ENCODE results near the gene EIF2A. TPM values are rescaled to one million over a fixed set of nuclear protein-coding genes. Genes with fewer than 3 reads are reported as not detected.
"Not testable (repeated sequence)": the region's sequence is repeated elsewhere in the genome, so short reads cannot be mapped to it uniquely, and the experiment has no call there.

EIF2A gene
- total RNA-seq, 1 experiment from 2014 or later = 167 TPM

- Mint-ChIP-seq H3K27ac (ENCODE audit: unreplicated experiment) (no peak overlapping the region), H3K9me3 (ENCODE audit: low read depth, unreplicated experiment) (no peaks in the 10 kb centered on the region), H3K36me3 (ENCODE audit: insufficient read depth, unreplicated experiment) (peaks cover 19% of the 10 kb centered on the region), H3K4me3 (ENCODE audit: low read depth, unreplicated experiment) (no peak overlapping the region), H3K4me1 (ENCODE audit: low read depth, unreplicated experiment) (peaks cover 12% of the 10 kb centered on the region), H3K27me3 (ENCODE audit: unreplicated experiment) (no peaks in the 10 kb centered on the region)
- intact Hi-C loops (cut with micrococcal nuclease; ENCODE audit: unreplicated experiment) = no loop called here
- CTCF ChIA-PET = interaction anchor here (0.8 to 0.9 kb wide), 2 partner anchors 9 to 151 kb away, joined by 3 read pairs; no protein-coding TSS in a partner anchor
- no peak for TF ChIP-seq CTCF (IDR thresholded peaks at IDR 0.05; ENCODE audit: unreplicated experiment)
- DNase-seq = no peak
- no TSS peak for BruUV-seq (replicated peaks)
These were observed 43.2 kb downstream of the EIF2A start for GRCh38 chr3:150589759-150590158.

GRCh38 chr3:150594150-150594549 lies 47.6 kb downstream of the EIF2A start:
- no TSS peak for BruUV-seq (replicated peaks)

GRCh38 chr3:150597646-150598045 lies 51.1 kb downstream of the EIF2A start:
- no peak overlapping the region for H3K4me3 Mint-ChIP-seq (ENCODE audit: low read depth, unreplicated experiment)
- H3K4me1 Mint-ChIP-seq (ENCODE audit: low read depth, unreplicated experiment) = peaks cover 42% of the 10 kb centered on the region
- TF ChIP-seq CTCF (IDR thresholded peaks at IDR 0.05; ENCODE audit: unreplicated experiment) = no peak
- H3K9me3 Mint-ChIP-seq (ENCODE audit: low read depth, unreplicated experiment) = no peaks in the 10 kb centered on the region
- intact Hi-C loops (cut with micrococcal nuclease; ENCODE audit: unreplicated experiment) = no loop called here
- DNase-seq = no peak
- BruUV-seq (replicated peaks) = no TSS peak
- no peaks in the 10 kb centered on the region for H3K27me3 Mint-ChIP-seq (ENCODE audit: unreplicated experiment)
- H3K36me3 Mint-ChIP-seq (ENCODE audit: insufficient read depth, unreplicated experiment) = peaks cover 37% of the 10 kb centered on the region
- CTCF ChIA-PET = no interaction called here
- no peak overlapping the region for H3K27ac Mint-ChIP-seq (ENCODE audit: unreplicated experiment)

More at GRCh38 chr3:150594150-150594549, 47.6 kb downstream of the EIF2A start:
- no peak for TF ChIP-seq CTCF (IDR thresholded peaks at IDR 0.05; ENCODE audit: unreplicated experiment)
- Mint-ChIP-seq H3K4me3 (ENCODE audit: low read depth, unreplicated experiment) (no peak overlapping the region), H3K4me1 (ENCODE audit: low read depth, unreplicated experiment) (peaks cover 11% of the 10 kb centered on the region), H3K27ac (ENCODE audit: unreplicated experiment) (no peak overlapping the region), H3K9me3 (ENCODE audit: low read depth, unreplicated experiment) (no peaks in the 10 kb centered on the region), H3K36me3 (ENCODE audit: insufficient read depth, unreplicated experiment) (peaks cover 10% of the 10 kb centered on the region), H3K27me3 (ENCODE audit: unreplicated experiment) (no peaks in the 10 kb centered on the region)
- CTCF ChIA-PET = interaction anchor here (0.8 kb wide), 1 partner anchor 16 kb away, joined by 4 read pairs; no protein-coding TSS in a partner anchor
- intact Hi-C loops (cut with micrococcal nuclease; ENCODE audit: unreplicated experiment) = no loop called here
- no peak for DNase-seq

GRCh38 chr3:150599611-150600297 lies 53.2 kb downstream of the EIF2A start:
- CTCF ChIA-PET = no interaction called here
- intact Hi-C loops (cut with micrococcal nuclease; ENCODE audit: unreplicated experiment) = loop anchor here (5.0 to 10.0 kb wide), 3 partner anchors 103 to 265 kb away; partner anchors contain the start of genes ERICH6 and SIAH2
- peak; percentile 76 for DNase-seq
- no TSS peak for BruUV-seq (replicated peaks)
- peak overlapping the region; percentile 97 for H3K4me3 Mint-ChIP-seq (ENCODE audit: low read depth, unreplicated experiment)
- H3K27me3 Mint-ChIP-seq (ENCODE audit: unreplicated experiment) = no peaks in the 10 kb centered on the region
- H3K27ac Mint-ChIP-seq (ENCODE audit: unreplicated experiment) = peak overlapping the region; percentile 89
- H3K9me3 Mint-ChIP-seq (ENCODE audit: low read depth, unreplicated experiment) = no peaks in the 10 kb centered on the region
- no peak for TF ChIP-seq CTCF (IDR thresholded peaks at IDR 0.05; ENCODE audit: unreplicated experiment)
- H3K4me1 Mint-ChIP-seq (ENCODE audit: low read depth, unreplicated experiment) = peaks cover 49% of the 10 kb centered on the region
- peaks cover 55% of the 10 kb centered on the region for H3K36me3 Mint-ChIP-seq (ENCODE audit: insufficient read depth, unreplicated experiment)

- BruUV-seq (replicated peaks) = TSS peak; percentile 11
- DNase-seq; H3K27me3 Mint-ChIP-seq (ENCODE audit: unreplicated experiment); H3K9me3 Mint-ChIP-seq (ENCODE audit: low read depth, unreplicated experiment); CTCF ChIA-PET: not testable (repeated sequence)
- intact Hi-C loops (cut with micrococcal nuclease; ENCODE audit: unreplicated experiment) = loop anchor here (5.0 to 10.0 kb wide), 3 partner anchors 101 to 264 kb away; partner anchors contain the start of genes ERICH6 and SIAH2
- H3K4me1 Mint-ChIP-seq (ENCODE audit: low read depth, unreplicated experiment) = peaks cover 53% of the 10 kb centered on the region
- H3K27ac Mint-ChIP-seq (ENCODE audit: unreplicated experiment) = peak overlapping the region; percentile 98
- peak overlapping the region; percentile 97 for H3K4me3 Mint-ChIP-seq (ENCODE audit: low read depth, unreplicated experiment)
- H3K36me3 Mint-ChIP-seq (ENCODE audit: insufficient read depth, unreplicated experiment) = peaks cover 59% of the 10 kb centered on the region
These were observed 54.3 kb downstream of the EIF2A start for GRCh38 chr3:150600647-150601530.

Measured in Calu3 (cell line).